Mucosa of rectum (tissue), 2 donors: ENCODE results near the gene DNM3.

Source experiments
- H3K27ac ChIP-seq, 2 donors: one replicate each; pipeline ENCODE4 v1.7.0; 2013; ENCODE audit warnings: inconsistent platforms in 2 of 2, low read depth in 2 of 2, low read length in 2 of 2
- H3K27me3 ChIP-seq, 2 donors: one replicate each; pipeline ENCODE4 v1.7.0; 2013; ENCODE audit warnings: low read length in 2 of 2; ENCODE audit not compliant: control insufficient read depth in 2 of 2, insufficient read depth in 2 of 2
- H3K36me3 ChIP-seq, 2 donors: one replicate each; pipeline ENCODE4 v1.7.0; 2013; ENCODE audit warnings: low read length in 2 of 2; ENCODE audit not compliant: control insufficient read depth in 2 of 2, insufficient read depth in 2 of 2
- H3K4me1 ChIP-seq, 2 donors: one replicate each; pipeline ENCODE4 v1.7.0; 2013; ENCODE audit warnings: low read length in 2 of 2, mild to moderate bottlenecking in 1 of 2; ENCODE audit not compliant: control insufficient read depth in 2 of 2, insufficient read depth in 2 of 2
- H3K4me3 ChIP-seq, 2 donors: one replicate each; pipeline ENCODE4 v1.7.0; 2013; ENCODE audit warnings: low read length in 2 of 2
- H3K9ac ChIP-seq, 2 donors: one replicate each; pipeline ENCODE4 v1.7.0; 2013; ENCODE audit warnings: low read length in 2 of 2, low read depth in 1 of 2, mild to moderate bottlenecking in 1 of 2
- H3K9me3 ChIP-seq, 2 donors: one replicate each; pipeline ENCODE4 v1.7.0; 2013; ENCODE audit warnings: low read length in 2 of 2; ENCODE audit not compliant: control insufficient read depth in 2 of 2
- donor health status: healthy.
- donor health status: Normal muscosa, but diverticular disease.

Gene DNM3

GRCh38 chr1:172345077-172345476, 503.8 kb downstream of the DNM3 start:
- Histone ChIP-seq H3K27ac (no peak overlapping the region), H3K27me3 (no peaks in the 10 kb centered on the region), H3K9ac (no peak overlapping the region), H3K4me3 (no peak overlapping the region), H3K4me1 (peaks cover 4 to 6% of the 10 kb centered on the region in 2 donors), H3K9me3 (no peaks in the 10 kb centered on the region), H3K36me3 (no peaks in the 10 kb centered on the region)

GRCh38 chr1:172347416-172347815, 506.1 kb downstream of the DNM3 start:
- H3K4me1 ChIP-seq: peaks cover 6 to 7% of the 10 kb centered on the region in 2 donors
- H3K9ac ChIP-seq: no peak overlapping the region
- no peak overlapping the region for H3K4me3 ChIP-seq
- H3K9me3 ChIP-seq: no peaks in the 10 kb centered on the region
- no peak overlapping the region for H3K27ac ChIP-seq
- no peaks in the 10 kb centered on the region for H3K27me3 ChIP-seq
- H3K36me3 ChIP-seq: no peaks in the 10 kb centered on the region

GRCh38 chr1:172350856-172351255, 509.6 kb downstream of the DNM3 start:
- Histone ChIP-seq H3K4me3 (no peak overlapping the region), H3K9ac (no peak overlapping the region), H3K27me3 (no peaks in the 10 kb centered on the region), H3K4me1 (peaks cover 0 to 4% of the 10 kb centered on the region in 2 donors), H3K27ac (no peak overlapping the region), H3K9me3 (no peaks in the 10 kb centered on the region), H3K36me3 (no peaks in the 10 kb centered on the region)

- Histone ChIP-seq H3K27ac (no peak overlapping the region), H3K9ac (no peak overlapping the region), H3K9me3 (no peaks in the 10 kb centered on the region), H3K27me3 (no peaks in the 10 kb centered on the region), H3K4me3 (no peak overlapping the region), H3K4me1 (peaks cover 0 to 4% of the 10 kb centered on the region in 2 donors), H3K36me3 (no peaks in the 10 kb centered on the region)
Observed at GRCh38 chr1:172351346-172351745, 510.0 kb downstream of the DNM3 start.

- Histone ChIP-seq H3K9me3 (no peaks in the 10 kb centered on the region), H3K4me1 (peaks cover 0 to 4% of the 10 kb centered on the region in 2 donors), H3K36me3 (no peaks in the 10 kb centered on the region), H3K27me3 (no peaks in the 10 kb centered on the region), H3K9ac (no peak overlapping the region), H3K27ac (no peak overlapping the region), H3K4me3 (no peak overlapping the region)
Observed at GRCh38 chr1:172351754-172352161, 510.5 kb downstream of the DNM3 start.

- H3K27ac ChIP-seq: no peak overlapping the region
- no peaks in the 10 kb centered on the region for H3K9me3 ChIP-seq
Observed at GRCh38 chr1:172352435-172352834, 511.1 kb downstream of the DNM3 start.

GRCh38 chr1:172354291-172355274, 513.3 kb downstream of the DNM3 start:
- no peaks in the 10 kb centered on the region for H3K36me3 ChIP-seq
- H3K9ac ChIP-seq: no peak overlapping the region
- H3K9me3 ChIP-seq: no peaks in the 10 kb centered on the region
- H3K4me3 ChIP-seq: no peak overlapping the region
- no peaks in the 10 kb centered on the region for H3K27me3 ChIP-seq
- H3K4me1 ChIP-seq: peaks cover 23% of the 10 kb centered on the region in 2 donors
- H3K27ac ChIP-seq: no peak overlapping the region

More at GRCh38 chr1:172352435-172352834, 511.1 kb downstream of the DNM3 start:
- Histone ChIP-seq H3K4me3 (no peak overlapping the region), H3K36me3 (no peaks in the 10 kb centered on the region), H3K9ac (no peak overlapping the region), H3K4me1 (peaks cover 3 to 4% of the 10 kb centered on the region in 2 donors), H3K27me3 (no peaks in the 10 kb centered on the region)

- H3K9ac ChIP-seq: no peak overlapping the region
- H3K36me3 ChIP-seq: no peaks in the 10 kb centered on the region
- peak overlapping the region in 1 of 2 donors; percentile 45 for H3K27ac ChIP-seq
- H3K4me1 ChIP-seq: peaks cover 39 to 41% of the 10 kb centered on the region in 2 donors
- H3K27me3 ChIP-seq: no peaks in the 10 kb centered on the region
- no peak overlapping the region for H3K4me3 ChIP-seq
- H3K9me3 ChIP-seq: no peaks in the 10 kb centered on the region
Observed at GRCh38 chr1:172356620-172357019, 515.3 kb downstream of the DNM3 start.

- H3K27me3 ChIP-seq: no peaks in the 10 kb centered on the region
- no peaks in the 10 kb centered on the region for H3K9me3 ChIP-seq
- H3K36me3 ChIP-seq: no peaks in the 10 kb centered on the region
- H3K4me1 ChIP-seq: peaks cover 35 to 41% of the 10 kb centered on the region in 2 donors
- peak overlapping the region; percentile 34 to 36 for H3K9ac ChIP-seq
- peak overlapping the region in 1 of 2 donors; percentile 46 for H3K4me3 ChIP-seq
- peak overlapping the region; percentile 86 to 88 for H3K27ac ChIP-seq
Observed at GRCh38 chr1:172357753-172358385, 516.6 kb downstream of the DNM3 start.

GRCh38 chr1:172359491-172359999, 518.2 kb downstream of the DNM3 start:
- peaks cover 35 to 41% of the 10 kb centered on the region in 2 donors for H3K4me1 ChIP-seq
- H3K9me3 ChIP-seq: no peaks in the 10 kb centered on the region
- H3K27me3 ChIP-seq: no peaks in the 10 kb centered on the region
- H3K27ac ChIP-seq: peak overlapping the region; percentile 86 to 88
- peak overlapping the region; percentile 32 to 46 for H3K4me3 ChIP-seq
- H3K9ac ChIP-seq: peak overlapping the region; percentile 5 to 56
- H3K36me3 ChIP-seq: no peaks in the 10 kb centered on the region
